ENCODE measurements around the gene EXOC4.

DNA sequence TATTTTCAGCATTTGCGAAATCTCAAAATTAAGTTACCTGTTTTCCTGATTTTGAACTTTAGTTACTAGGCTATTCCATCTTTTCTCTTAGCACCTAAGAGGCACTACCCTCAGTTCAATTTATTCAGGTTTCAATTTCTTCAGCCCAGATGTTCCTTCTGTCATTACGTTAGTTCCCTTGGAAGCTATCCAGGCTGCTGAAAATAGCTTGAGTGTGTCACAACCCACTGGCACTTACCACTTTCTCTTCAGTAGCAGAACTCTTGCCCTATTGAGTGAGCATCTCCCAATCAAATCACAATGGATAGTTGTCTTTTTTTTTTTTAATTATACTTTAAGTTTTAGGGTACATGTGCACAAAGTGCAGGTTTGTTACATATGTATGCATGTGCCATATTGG, 541.6 kb downstream of the EXOC4 start:
- TF ChIP-seq ZBTB10 (tag by site-specific recombination; IDR thresholded peaks at IDR 0.05) (no peak), ATF2 (tag by site-specific recombination; IDR thresholded peaks at IDR 0.05; ENCODE audit: low read depth) (no peak), ZNF157 (tag by site-specific recombination; IDR thresholded peaks at IDR 0.05) (no peak), ZNF830 (tag by site-specific recombination; IDR thresholded peaks at IDR 0.05; ENCODE audit: low read depth) (no peak), ZNF404 (tag by site-specific recombination; IDR thresholded peaks at IDR 0.05) (no peak), ZNF140 (tag by site-specific recombination; IDR thresholded peaks at IDR 0.05) (no peak), HOXA7 (CRISPR knock-in tag; IDR thresholded peaks at IDR 0.05; ENCODE audit: borderline replicate concordance) (no peak), ZNF292 (tag by site-specific recombination; IDR thresholded peaks at IDR 0.05; ENCODE audit: borderline replicate concordance, low read depth) (no peak), ZNF23 (tag by site-specific recombination; IDR thresholded peaks at IDR 0.05; ENCODE audit: borderline replicate concordance) (no peak)
- TF ChIP-seq, protein P1, sequence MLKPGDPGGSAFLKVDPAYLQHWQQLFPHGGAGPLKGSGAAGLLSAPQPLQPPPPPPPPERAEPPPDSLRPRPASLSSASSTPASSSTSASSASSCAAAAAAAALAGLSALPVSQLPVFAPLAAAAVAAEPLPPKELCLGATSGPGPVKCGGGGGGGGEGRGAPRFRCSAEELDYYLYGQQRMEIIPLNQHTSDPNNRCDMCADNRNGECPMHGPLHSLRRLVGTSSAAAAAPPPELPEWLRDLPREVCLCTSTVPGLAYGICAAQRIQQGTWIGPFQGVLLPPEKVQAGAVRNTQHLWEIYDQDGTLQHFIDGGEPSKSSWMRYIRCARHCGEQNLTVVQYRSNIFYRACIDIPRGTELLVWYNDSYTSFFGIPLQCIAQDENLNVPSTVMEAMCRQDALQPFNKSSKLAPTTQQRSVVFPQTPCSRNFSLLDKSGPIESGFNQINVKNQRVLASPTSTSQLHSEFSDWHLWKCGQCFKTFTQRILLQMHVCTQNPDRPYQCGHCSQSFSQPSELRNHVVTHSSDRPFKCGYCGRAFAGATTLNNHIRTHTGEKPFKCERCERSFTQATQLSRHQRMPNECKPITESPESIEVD (tag by site-specific recombination; IDR thresholded peaks at IDR 0.05), result no peak
- TF ChIP-seq, protein P2, sequence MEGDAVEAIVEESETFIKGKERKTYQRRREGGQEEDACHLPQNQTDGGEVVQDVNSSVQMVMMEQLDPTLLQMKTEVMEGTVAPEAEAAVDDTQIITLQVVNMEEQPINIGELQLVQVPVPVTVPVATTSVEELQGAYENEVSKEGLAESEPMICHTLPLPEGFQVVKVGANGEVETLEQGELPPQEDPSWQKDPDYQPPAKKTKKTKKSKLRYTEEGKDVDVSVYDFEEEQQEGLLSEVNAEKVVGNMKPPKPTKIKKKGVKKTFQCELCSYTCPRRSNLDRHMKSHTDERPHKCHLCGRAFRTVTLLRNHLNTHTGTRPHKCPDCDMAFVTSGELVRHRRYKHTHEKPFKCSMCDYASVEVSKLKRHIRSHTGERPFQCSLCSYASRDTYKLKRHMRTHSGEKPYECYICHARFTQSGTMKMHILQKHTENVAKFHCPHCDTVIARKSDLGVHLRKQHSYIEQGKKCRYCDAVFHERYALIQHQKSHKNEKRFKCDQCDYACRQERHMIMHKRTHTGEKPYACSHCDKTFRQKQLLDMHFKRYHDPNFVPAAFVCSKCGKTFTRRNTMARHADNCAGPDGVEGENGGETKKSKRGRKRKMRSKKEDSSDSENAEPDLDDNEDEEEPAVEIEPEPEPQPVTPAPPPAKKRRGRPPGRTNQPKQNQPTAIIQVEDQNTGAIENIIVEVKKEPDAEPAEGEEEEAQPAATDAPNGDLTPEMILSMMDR (tag by site-specific recombination; IDR thresholded peaks at IDR 0.05), result no peak
